Stimulated activated CD8-positive, alpha-beta memory T cell treated with anti-CD3 and anti-CD28 coated beads, Interleukin-7, amount 100 ng/mL, for 24 hours (primary cell): ENCODE results near the gene TBC1D22A.

Source experiments
- DNase-seq: peaks from one replicate; pipeline ENCODE4 v3.0.0-alpha.2; 2020; ENCODE audit warnings: low read depth

TBC1D22A gene

DNA sequence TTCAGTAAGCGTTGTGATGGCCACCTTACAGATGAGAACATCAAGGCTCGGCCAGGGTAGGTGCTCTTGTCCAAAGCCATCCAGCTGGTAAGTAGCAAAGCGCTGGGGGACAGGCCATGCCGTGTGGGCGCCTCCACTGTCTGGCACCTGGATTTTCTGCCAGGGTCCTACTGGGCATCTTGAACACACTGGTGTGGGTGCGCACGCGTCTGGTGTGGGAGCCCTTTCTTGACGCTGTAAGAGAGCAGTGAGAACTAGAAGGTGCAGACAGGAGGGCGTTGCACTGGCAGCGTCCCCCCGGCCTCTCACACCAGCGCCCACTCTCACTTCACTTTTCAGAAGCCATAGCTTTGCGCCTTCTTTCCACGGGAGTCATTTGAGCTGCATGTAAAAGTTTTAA, 296.6 kb downstream of the TBC1D22A start:
- no peak for DNase-seq

GRCh38 chr22:47059701-47060161, 297.3 kb downstream of the TBC1D22A start:
- no peak for DNase-seq

GRCh38 chr22:47060718-47061117, 298.3 kb downstream of the TBC1D22A start:
- no peak for DNase-seq

DNA sequence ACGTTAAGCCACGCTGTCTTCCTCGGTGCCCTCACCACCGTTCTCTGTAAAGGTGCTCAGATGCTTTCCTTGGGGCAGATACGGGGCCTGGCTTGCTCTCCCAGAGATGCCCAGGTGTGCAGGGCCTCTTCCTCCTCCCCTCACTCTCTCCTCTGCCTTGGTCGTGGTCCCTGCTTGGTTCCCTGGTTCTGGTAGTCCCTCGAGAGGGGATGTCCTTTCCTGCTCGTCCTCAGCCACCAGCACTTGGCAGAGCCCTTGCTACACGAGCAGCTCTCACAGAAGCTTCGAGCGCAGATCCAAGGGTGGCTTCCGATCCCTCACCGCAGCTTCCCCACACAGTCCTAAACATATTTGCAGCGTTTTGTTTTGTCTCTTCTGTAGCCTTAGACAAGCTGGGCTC, 298.8 kb downstream of the TBC1D22A start:
- no peak for DNase-seq

DNA sequence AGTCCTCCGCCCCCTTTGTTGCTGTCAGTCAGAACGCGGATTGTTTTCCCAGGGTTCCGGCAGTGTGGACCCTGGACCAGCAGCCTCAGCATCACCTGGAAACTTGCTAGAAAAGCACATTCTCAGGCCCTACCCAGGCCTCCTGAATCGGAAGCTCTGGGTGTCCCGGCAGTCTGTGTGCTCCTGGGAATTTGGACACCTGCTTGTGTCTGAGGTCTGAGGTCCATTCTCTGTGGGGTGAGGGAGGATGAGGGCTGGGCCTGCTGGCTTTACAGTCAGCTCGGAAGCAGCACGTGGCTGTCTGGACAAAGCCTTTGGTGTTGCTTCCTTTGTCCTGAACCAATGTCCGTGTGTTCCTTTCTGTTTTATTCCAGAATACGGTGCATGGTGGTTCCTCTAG, 299.7 kb downstream of the TBC1D22A start:
- DNase-seq: no peak

GRCh38 chr22:47063071-47063509, 300.6 kb downstream of the TBC1D22A start:
- DNase-seq: no peak

DNA sequence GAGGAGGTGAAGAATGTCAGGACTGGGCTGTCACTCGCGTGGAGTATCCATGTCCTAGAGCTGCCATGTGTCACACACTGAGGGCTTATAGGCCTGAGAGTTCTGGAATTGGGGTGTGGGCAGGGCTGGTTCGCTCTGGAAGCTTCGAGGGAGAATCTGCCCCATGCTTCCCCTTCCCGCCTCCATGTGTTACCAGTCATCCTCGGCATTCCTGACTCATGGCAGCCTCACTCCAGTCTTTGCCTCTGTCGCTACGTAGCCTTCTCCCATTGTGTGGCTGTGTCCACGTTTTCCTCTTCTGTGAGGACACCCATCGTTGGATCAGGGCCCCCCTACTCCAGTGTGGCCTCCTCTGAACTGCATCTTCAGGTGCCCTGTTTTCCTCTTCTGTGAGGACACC, 301.2 kb downstream of the TBC1D22A start:
- no peak for DNase-seq

DNA sequence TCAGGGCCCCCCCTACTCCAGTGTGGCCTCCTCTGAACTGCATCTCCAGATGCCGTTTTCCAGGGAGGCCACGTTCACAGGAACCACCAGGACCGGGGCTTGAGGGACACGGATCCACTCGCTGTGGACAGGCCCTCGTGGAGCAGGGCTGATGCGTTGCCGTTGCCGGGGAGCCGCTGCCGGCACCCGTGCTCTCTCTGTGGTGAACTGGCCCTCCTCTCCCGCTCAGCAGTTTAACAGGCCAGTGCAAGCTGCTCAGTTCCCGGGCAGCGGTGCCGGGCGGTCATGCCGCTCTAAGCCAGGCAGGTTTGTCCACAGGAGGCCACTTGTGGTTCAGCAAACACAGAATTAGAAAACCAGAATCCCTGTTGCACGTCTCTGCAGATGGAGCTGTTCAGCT, 301.6 kb downstream of the TBC1D22A start:
- no peak for DNase-seq

DNA sequence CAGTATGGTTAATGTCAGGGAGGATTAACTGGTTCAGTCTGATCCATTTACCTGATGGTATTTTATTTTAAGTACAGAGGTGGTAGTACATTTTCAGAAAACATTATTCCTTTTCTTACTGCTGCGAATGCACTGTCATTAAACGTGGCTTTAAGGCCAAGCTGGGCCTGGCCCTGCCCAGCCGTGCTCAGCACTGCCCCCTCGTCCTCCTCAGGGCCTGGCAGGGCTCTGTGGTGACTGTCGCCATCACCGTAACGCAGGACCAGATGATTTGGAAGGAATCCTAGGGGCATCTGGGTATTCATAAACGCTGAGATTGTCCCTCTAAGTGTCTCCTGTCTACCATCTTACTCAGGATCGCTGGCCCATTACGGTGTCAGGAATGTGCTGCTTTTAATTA, 302.0 kb downstream of the TBC1D22A start:
- DNase-seq: no peak

- no peak for DNase-seq
These were observed 303.5 kb downstream of the TBC1D22A start for GRCh38 chr22:47065756-47066615.

GRCh38 chr22:47066616-47066905, 304.1 kb downstream of the TBC1D22A start:
- no peak for DNase-seq

DNA sequence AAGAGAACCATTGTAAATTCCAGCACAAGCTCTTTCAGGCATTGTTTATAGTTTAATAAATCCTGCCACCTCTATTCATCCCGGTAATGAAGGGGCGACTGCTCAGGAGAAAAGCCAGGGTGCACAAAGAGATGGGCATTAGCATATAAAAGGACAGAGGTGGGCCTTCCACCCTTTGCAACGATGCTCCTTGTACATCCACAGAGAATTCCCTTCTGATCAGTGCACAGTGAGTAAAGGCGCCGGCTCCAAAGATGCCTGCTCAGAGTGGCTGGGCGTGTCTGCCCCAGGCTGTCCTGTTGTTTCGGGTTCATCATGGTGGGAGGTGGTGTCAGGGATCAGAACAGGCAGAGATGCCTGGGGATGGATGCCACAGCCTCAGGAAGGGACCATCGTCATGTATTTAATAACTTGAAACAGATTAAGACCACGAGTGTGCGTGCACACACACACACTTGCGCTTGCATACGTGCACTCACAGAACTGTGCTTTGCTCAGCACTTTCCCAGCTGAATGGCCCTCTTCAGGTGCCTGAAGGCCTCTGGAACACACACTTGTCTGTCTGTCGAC, 305.0 kb downstream of the TBC1D22A start:
- no peak for DNase-seq

DNA sequence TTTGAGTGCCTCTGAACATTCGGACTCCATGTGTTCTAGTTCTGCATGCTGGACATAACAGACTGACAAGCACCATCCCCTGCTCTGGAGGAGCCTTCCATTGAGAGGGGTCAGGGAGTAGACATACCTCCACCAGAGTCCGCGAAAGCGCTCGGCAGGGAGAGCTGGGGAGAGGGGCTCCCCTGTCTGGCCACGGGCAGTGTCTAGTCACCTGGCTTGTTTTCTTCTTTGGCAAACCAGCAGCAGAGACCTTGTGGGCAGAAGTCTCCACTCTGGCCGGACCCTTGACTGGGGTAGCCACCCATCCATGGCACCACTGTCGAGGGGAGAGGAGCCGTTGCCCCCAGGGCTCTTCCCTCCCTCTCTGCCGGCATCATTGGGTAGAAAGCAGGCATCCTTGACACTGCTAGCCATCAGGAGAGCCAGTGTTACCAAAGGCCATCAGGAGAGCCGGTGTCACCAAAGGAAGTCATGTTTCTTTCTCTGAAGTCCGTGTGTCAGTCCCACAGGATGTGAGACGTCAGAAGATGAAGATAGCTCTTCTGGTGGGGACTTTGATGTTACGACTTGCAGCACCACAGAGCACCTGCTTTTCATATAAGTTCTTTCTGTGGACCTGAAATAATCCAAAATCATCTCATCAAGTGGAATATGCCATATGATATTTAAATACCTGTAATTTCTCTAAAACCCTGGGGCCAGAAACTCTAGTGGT, 305.6 kb downstream of the TBC1D22A start:
- DNase-seq: no peak

DNA sequence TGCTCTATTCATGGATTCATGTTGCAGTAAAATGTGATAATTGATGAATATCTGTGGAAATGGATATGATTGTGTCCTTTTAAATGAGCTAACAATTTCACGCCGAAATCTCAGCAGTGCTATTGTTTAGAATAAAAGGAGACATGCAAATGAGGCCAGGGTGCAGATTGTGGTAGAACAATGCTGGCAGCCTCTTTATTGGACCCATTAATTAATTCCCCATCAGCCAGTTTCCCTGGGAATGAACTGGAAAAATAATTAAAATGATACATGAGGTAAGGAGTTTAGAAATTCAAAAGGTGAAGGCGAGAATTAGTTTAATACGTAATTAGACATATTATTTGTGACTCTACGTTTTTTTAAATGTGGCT, 306.2 kb downstream of the TBC1D22A start:
- DNase-seq: no peak

- no peak for DNase-seq
These were observed 306.8 kb downstream of the TBC1D22A start for GRCh38 chr22:47069270-47069669.

DNA sequence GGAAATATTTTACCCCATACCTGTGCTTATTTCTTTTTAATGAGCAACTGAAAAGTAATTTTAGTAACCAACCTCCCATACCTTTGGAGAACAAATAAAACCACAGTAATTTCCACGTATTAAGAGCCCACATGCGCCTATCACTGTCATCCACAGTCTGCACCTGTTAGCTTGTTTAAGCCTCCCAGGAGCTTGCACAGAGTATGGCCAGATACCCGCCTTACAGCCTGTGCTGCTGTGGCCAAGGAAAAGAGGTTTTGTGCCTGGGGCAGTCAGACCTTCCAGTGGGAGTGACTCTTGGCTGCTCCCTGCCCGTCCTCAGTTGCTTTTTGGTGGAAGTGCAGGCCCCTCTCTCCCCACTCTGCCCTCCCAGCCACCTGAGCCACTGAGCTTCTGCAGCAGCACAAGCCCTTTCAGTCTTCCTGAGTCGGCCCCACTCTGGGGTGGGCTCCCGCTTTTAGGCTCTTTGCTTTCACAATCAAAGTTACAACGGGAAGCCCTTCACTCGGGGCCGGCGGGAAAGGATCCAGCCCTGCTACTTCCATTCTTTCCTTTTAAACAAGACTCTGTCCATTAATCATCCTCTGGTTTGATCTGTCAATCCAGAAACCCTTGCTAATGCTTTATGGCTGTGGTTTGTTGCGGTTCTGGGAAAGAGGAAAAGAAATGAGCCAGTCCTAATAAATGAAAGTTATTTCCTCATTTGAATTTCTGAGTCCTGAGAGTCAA, 308.8 kb downstream of the TBC1D22A start:
- no peak for DNase-seq

DNA sequence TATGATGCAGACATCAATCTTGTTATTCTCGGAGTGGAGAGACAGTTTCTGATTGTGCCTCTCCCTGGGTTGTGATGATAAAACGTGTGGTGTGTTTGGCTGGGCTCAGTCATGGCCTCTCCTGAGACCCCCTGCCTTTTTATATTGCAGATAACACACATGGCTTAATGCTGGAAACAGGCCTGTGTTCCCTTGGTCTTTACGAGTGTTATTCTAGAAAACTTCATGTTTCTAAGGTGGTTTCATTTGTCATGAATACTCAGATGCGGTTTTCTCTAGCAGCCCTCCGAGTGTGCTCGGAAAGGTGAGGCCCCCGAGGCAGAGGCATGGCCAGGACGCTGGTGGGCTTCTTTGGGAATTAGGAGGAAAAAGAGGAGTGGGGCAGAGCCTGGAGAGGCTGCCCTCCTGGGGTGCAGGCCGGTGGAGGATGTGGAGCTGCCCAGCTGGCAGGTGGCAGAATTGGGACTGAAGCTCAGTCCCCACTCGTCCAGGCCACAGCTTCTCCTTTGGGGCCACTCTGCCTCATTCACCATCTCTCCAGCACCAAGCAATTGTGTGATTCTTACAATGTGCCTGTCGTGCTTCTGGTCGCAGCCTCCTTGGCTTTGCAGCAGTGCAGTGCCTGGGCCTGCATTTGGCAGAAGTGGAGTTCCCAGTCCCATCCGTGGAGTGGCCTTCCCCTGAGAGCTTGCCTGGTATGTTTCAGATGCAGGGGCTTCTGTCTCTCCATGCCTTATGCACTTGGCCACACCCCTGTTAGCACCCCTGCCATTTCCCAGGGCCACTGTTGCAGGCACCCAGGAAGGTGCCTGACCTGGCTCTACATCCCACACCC, 309.6 kb downstream of the TBC1D22A start:
- DNase-seq: no peak

DNA sequence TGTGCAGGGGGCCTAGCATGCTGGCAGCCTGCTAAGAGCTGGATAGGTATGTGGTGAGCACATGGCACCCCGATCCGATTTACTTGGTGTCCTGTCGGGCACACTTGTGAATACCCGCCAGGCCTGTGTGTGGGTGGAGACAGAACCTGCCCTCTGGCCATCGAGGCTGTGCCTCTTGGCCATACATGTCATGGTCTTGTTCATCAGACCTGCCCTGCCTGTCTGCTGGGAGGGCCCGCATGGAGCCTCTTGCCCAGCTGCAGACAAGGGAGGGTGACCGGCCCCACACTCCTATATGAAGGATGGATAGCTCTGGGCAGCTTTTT, 310.2 kb downstream of the TBC1D22A start:
- no peak for DNase-seq

GRCh38 chr22:47073075-47073474, 310.6 kb downstream of the TBC1D22A start:
- no peak for DNase-seq

GRCh38 chr22:47074105-47074504, 311.7 kb downstream of the TBC1D22A start:
- DNase-seq: no peak

GRCh38 chr22:47075568-47075967, 313.1 kb downstream of the TBC1D22A start:
- DNase-seq: no peak

DNA sequence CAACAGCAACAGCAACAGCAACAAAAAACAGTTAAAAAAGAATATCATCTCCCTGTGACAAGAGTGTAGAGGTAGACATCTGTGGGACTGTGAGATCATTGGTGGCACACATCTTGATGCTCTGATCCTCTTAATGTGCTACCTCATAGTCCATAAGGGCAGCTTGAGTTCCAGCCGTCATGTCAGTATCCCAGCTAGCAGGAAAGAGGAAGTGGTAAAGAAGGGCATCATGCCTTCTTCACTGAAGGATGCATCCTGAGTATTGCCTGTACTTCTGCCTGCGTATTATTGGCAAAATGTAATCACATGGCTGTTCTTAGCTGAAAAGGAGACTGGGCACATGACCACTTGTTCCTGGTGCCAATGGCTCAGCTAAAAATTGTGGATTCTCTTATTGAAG, 314.3 kb downstream of the TBC1D22A start:
- no peak for DNase-seq
